HG03342 (cell line): ENCODE measurements around the gene AFF1.
"Not testable (repeated sequence)": the region's sequence is repeated elsewhere in the genome, so short reads cannot be mapped to it uniquely, and the experiment has no call there.

Experiments used
- ATAC-seq: cut with Tn5 transposase; IDR thresholded peaks from one replicate; pipeline ENCODE4 v1.9.1; 2021; ENCODE audit warnings: mild to moderate bottlenecking, moderate library complexity; ENCODE audit not compliant: unreplicated experiment

AFF1 gene

GRCh38 chr4:87007528-87008446 is 73.0 kb downstream of the AFF1 start:
- no peak for ATAC-seq

GRCh38 chr4:87009095-87009648 is 74.4 kb downstream of the AFF1 start:
- no peak for ATAC-seq

GRCh38 chr4:87010192-87010591 is 75.4 kb downstream of the AFF1 start:
- ATAC-seq = no peak

GRCh38 chr4:87011340-87012034 is 76.7 kb downstream of the AFF1 start:
- ATAC-seq = no peak

GRCh38 chr4:87012265-87012953 is 77.6 kb downstream of the AFF1 start:
- peak; percentile 52 for ATAC-seq

GRCh38 chr4:87012954-87013308 is 78.1 kb downstream of the AFF1 start:
- ATAC-seq = not testable (repeated sequence)

- ATAC-seq = no peak
Observed at GRCh38 chr4:87014284-87014782, 79.5 kb downstream of the AFF1 start.

GRCh38 chr4:87015416-87015815 is 80.6 kb downstream of the AFF1 start:
- ATAC-seq = no peak

- no peak for ATAC-seq
Observed at GRCh38 chr4:87017580-87018342, 83.0 kb downstream of the AFF1 start.

GRCh38 chr4:87018753-87019152 is 83.9 kb downstream of the AFF1 start:
- no peak for ATAC-seq

GRCh38 chr4:87019246-87019791 is 84.5 kb downstream of the AFF1 start:
- no peak for ATAC-seq

GRCh38 chr4:87019898-87020297 is 85.1 kb downstream of the AFF1 start:
- ATAC-seq = no peak

- no peak for ATAC-seq
Observed at GRCh38 chr4:87024201-87024600, 89.4 kb downstream of the AFF1 start.

GRCh38 chr4:87025023-87025613 is 90.3 kb downstream of the AFF1 start:
- no peak for ATAC-seq

- peak; percentile 48 for ATAC-seq
Observed at GRCh38 chr4:87025614-87026041, 90.8 kb downstream of the AFF1 start.

GRCh38 chr4:87026800-87027495 is 92.1 kb downstream of the AFF1 start:
- peak; percentile 87 for ATAC-seq

GRCh38 chr4:87029356-87029755 is 94.5 kb downstream of the AFF1 start:
- ATAC-seq = no peak

GRCh38 chr4:87030124-87030523 is 95.3 kb downstream of the AFF1 start:
- no peak for ATAC-seq
